Spleen (tissue), 11 donors: ENCODE measurements around the gene PAQR7. TPM values are rescaled to one million over a fixed set of nuclear protein-coding genes. Genes with fewer than 3 reads are reported as not detected.
"Not testable (repeated sequence)": the region's sequence is repeated elsewhere in the genome, so short reads cannot be mapped to it uniquely, and the experiment has no call there.

Experiments used
- DNase-seq: peaks from one replicate; pipeline ENCODE4 v3.0.0-alpha.2; 2020
- H3K27ac ChIP-seq, 8 donors: fragments of 200-600 bp; sonication (generic) in 7 of 8; 1 replicate in 4 of 8; 2 replicates in 4 of 8; pipeline versions ENCODE4 v1.5.0 to v1.8.0; 2016 to 2021; ENCODE audit warnings: inconsistent platforms in 4 of 8, mild to moderate bottlenecking in 4 of 8, moderate library complexity in 1 of 8
- H3K27me3 ChIP-seq, 7 donors: fragments of 200-600 bp; sonication (generic) in 6 of 7; replicated peaks in 1 of 7; 1 replicate in 4 of 7; 2 replicates in 3 of 7; pipeline versions ENCODE4 v1.5.0 to v1.8.0; 2016 to 2021; ENCODE audit warnings: inconsistent platforms in 3 of 7, mild to moderate bottlenecking in 1 of 7
- H3K36me3 ChIP-seq, 6 donors: fragments of 200-600 bp; sonication (generic) in 5 of 6; 1 replicate in 4 of 6; 2 replicates in 2 of 6; pipeline versions ENCODE4 v1.5.0 to v1.8.0; 2016 to 2021; ENCODE audit warnings: inconsistent platforms in 2 of 6
- H3K4me1 ChIP-seq, 6 donors: fragments of 200-600 bp; sonication (generic) in 5 of 6; 1 replicate in 3 of 6; 2 replicates in 3 of 6; pipeline versions ENCODE4 v1.5.0 to v1.8.0; 2016 to 2021; ENCODE audit warnings: inconsistent platforms in 3 of 6
- H3K4me3 ChIP-seq, 8 donors: fragments of 200-600 bp; sonication (generic) in 7 of 8; 1 replicate in 4 of 8; 2 replicates in 4 of 8; pipeline versions ENCODE4 v1.5.0 to v1.8.0; 2016 to 2021; ENCODE audit warnings: inconsistent platforms in 4 of 8, mild to moderate bottlenecking in 4 of 8, moderate library complexity in 2 of 8
- H3K9me3 ChIP-seq, 8 donors: fragments of 200-600 bp; sonication (generic) in 7 of 8; 1 replicate in 4 of 8; 2 replicates in 4 of 8; pipeline versions ENCODE4 v1.5.0 to v1.8.0; 2016 to 2021; ENCODE audit warnings: inconsistent platforms in 4 of 8
- CTCF ChIP-seq, 11 experiments: fragments of 200-600 bp in 7 of 11; fragments of 450-650 bp in 4 of 11; sonication (generic) in 4 of 11; IDR thresholded peaks in 8 of 11; conservative IDR thresholded peaks in 3 of 11; 1 replicate in 7 of 11; 2 replicates in 4 of 11; pipeline versions ENCODE4 v1.4.0 to v1.8.0; 2016 to 2021; ENCODE audit warnings: antibody characterized with exemption in 11 of 11, inconsistent platforms in 4 of 11, mild to moderate bottlenecking in 1 of 11
- POLR2A ChIP-seq, 3 donors: fragments of 450-650 bp; IDR thresholded peaks; one replicate each; pipeline ENCODE4 v1.5.1; 2017; ENCODE audit warnings: antibody characterized with exemption in 3 of 3, mild to moderate bottlenecking in 1 of 3
- POLR2AphosphoS5 ChIP-seq, 3 donors: sonication (generic); formaldehyde crosslinking; IDR thresholded peaks; one replicate each; pipeline ENCODE4 v1.5.1; 2017; ENCODE audit warnings: antibody characterized with exemption in 3 of 3
- WGBS, 5 donors: extraction: QIAGEN DNeasy Blood & Tissue Kit in 3 of 5; methylation state at CpG; one replicate each; pipeline versions ENCODE4 v1.1.5 to v1.1.7; 2013 to 2018; 5-methylcytosine and 5-hydroxymethylcytosine counted together
- intact Hi-C: fragments of 100-400 bp; cut with DNase I; formaldehyde crosslinking; loops from one replicate; pipeline ENCODE4 v1.15.0; 2023; ENCODE audit warnings: low total_unique reads
- polyA plus RNA-seq, 3 donors: library from polyadenylated mRNA; stranded (reverse); fragments of 200-250 nt; gene quantifications; one replicate each; pipeline ENCODE4 v1.2.1, GENCODE V29; 2013
- total RNA-seq, 7 donors: library from RNA; depleted of rRNA in 3 of 7; stranded (reverse); fragments of >200 nt in 3 of 7; fragmentation: NEBNext Ultra II Directional in 4 of 7; extraction: Animal tissue kit (Norgen Biotek cat#: 25700) in 4 of 7; gene quantifications; one replicate each; pipeline versions ENCODE4 v1.1.0 to v1.2.1, GENCODE V29; 2016 to 2021
- donor health status: healthy with polysubstance abuse.
- donor health status: DM: no; HTN: no; CAD: no; lungs with moderate emphysema.
- donor health status: DM: no; HTN: no; CAD: no.
- donor health status: Bipolar disorder and iron deficiency.
- donor health status: healthy.
- donor health status: DM: no; HTN: no; CAD: no.
- donor health status: DM: yes; HTN: yes; CAD: no.

PAQR7 gene
- total and polyA plus RNA-seq, 10 donors, result 3.0 to 14.2 (median 9.3) TPM

- 85 to 92% (median 87%) methylated on average over 4 of the region's 4 CpGs for WGBS, 5 donors
- no peaks in the 10 kb centered on the region for H3K4me1 ChIP-seq
- intact Hi-C loops, result no loop called here
- no peak overlapping the region for H3K27ac ChIP-seq
- TF ChIP-seq POLR2AphosphoS5 (IDR thresholded peaks at IDR 0.05), result no peak
- TF ChIP-seq CTCF (IDR thresholded peaks at IDR 0.05 in 8 of 11, conservative IDR thresholded peaks at IDR 0.05 in 3 of 11), result no peak
- TF ChIP-seq POLR2A (IDR thresholded peaks at IDR 0.05), result no peak
- H3K9me3 ChIP-seq, result no peaks in the 10 kb centered on the region
- H3K36me3 ChIP-seq, result no peaks in the 10 kb centered on the region
- DNase-seq, result no peak
- H3K27me3 ChIP-seq, result no peaks in the 10 kb centered on the region
- H3K4me3 ChIP-seq, result no peak overlapping the region
Observed at GRCh38 chr1:25847929-25848328, 27.6 kb downstream of the PAQR7 start.

- DNase-seq, result no peak
- Histone ChIP-seq H3K9me3 (no peaks in the 10 kb centered on the region), H3K27me3 (no peaks in the 10 kb centered on the region), H3K4me1 (no peaks in the 10 kb centered on the region), H3K27ac (no peak overlapping the region), H3K36me3 (no peaks in the 10 kb centered on the region), H3K4me3 (no peak overlapping the region)
- intact Hi-C loops, result no loop called here
- WGBS, 5 donors, result 76 to 87% (median 81%) methylated on average over 5 of the region's 5 CpGs
- TF ChIP-seq CTCF (IDR thresholded peaks at IDR 0.05 in 8 of 11, conservative IDR thresholded peaks at IDR 0.05 in 3 of 11) (no peak), POLR2A (IDR thresholded peaks at IDR 0.05) (no peak), POLR2AphosphoS5 (IDR thresholded peaks at IDR 0.05) (no peak)
Observed at GRCh38 chr1:25845664-25846063, 29.8 kb downstream of the PAQR7 start.

- Histone ChIP-seq H3K27me3 (no peaks in the 10 kb centered on the region), H3K4me1 (no peaks in the 10 kb centered on the region), H3K4me3 (no peak overlapping the region), H3K36me3 (no peaks in the 10 kb centered on the region), H3K27ac (no peak overlapping the region), H3K9me3 (peaks cover 0 to 5% (median 0%) of the 10 kb centered on the region in 8 donors)
- 83 to 94% (median 84%) methylated on average over 3 of the region's 3 CpGs for WGBS, 5 donors
- TF ChIP-seq CTCF (IDR thresholded peaks at IDR 0.05 in 8 of 11, conservative IDR thresholded peaks at IDR 0.05 in 3 of 11) (no peak), POLR2A (IDR thresholded peaks at IDR 0.05) (no peak), POLR2AphosphoS5 (IDR thresholded peaks at IDR 0.05) (no peak)
- no peak for DNase-seq
- intact Hi-C loops, result no loop called here
Observed at GRCh38 chr1:25844536-25845337, 30.8 kb downstream of the PAQR7 start.

- H3K36me3 ChIP-seq, result no peaks in the 10 kb centered on the region
- H3K4me1 ChIP-seq, result no peaks in the 10 kb centered on the region
- DNase-seq, result no peak
- H3K9me3 ChIP-seq, result peaks cover 0 to 7% (median 2%) of the 10 kb centered on the region in 8 donors
- no peak for TF ChIP-seq CTCF (IDR thresholded peaks at IDR 0.05 in 8 of 11, conservative IDR thresholded peaks at IDR 0.05 in 3 of 11)
- no peak for TF ChIP-seq POLR2AphosphoS5 (IDR thresholded peaks at IDR 0.05)
- no peak for TF ChIP-seq POLR2A (IDR thresholded peaks at IDR 0.05)
- no peak overlapping the region for H3K4me3 ChIP-seq
- WGBS, 5 donors, result 71 to 86% (median 79%) methylated on average over 3 of the region's 3 CpGs
- no peaks in the 10 kb centered on the region for H3K27me3 ChIP-seq
- intact Hi-C loops, result no loop called here
- no peak overlapping the region for H3K27ac ChIP-seq
Observed at GRCh38 chr1:25843483-25843882, 32.0 kb downstream of the PAQR7 start.

GRCh38 chr1:25839808-25840207, 35.7 kb downstream of the PAQR7 start:
- H3K27me3 ChIP-seq, DNase-seq, intact Hi-C loops, H3K4me3 ChIP-seq, H3K4me1 ChIP-seq, H3K9me3 ChIP-seq, H3K27ac ChIP-seq: not testable (repeated sequence)
- 95 to 97% (median 95%) methylated on average over 4 of the region's 4 CpGs for WGBS, 5 donors
- peaks cover 0 to 19% (median 3%) of the 10 kb centered on the region in 6 donors for H3K36me3 ChIP-seq
